Duodenal mucosa (tissue), 2 donors: ENCODE results near the gene TMEM100.

Source experiments
- H3K27ac ChIP-seq: one replicate; pipeline ENCODE4 v1.7.0; 2013; ENCODE audit warnings: low read depth, low read length
- H3K27me3 ChIP-seq, 2 donors: one replicate each; pipeline ENCODE4 v1.7.0; 2013; ENCODE audit warnings: low read length in 2 of 2, control low read depth in 1 of 2; ENCODE audit not compliant: insufficient read depth in 2 of 2, control insufficient read depth in 1 of 2
- H3K36me3 ChIP-seq, 2 donors: one replicate each; pipeline ENCODE4 v1.7.0; 2013; ENCODE audit warnings: low read length in 2 of 2, control low read depth in 1 of 2; ENCODE audit not compliant: insufficient read depth in 2 of 2, control insufficient read depth in 1 of 2
- H3K4me1 ChIP-seq, 2 donors: one replicate each; pipeline ENCODE4 v1.7.0; 2013; ENCODE audit warnings: low read length in 2 of 2, control low read depth in 1 of 2; ENCODE audit not compliant: insufficient read depth in 2 of 2, control insufficient read depth in 1 of 2
- H3K4me3 ChIP-seq, 2 donors: one replicate each; pipeline ENCODE4 v1.7.0; 2013; ENCODE audit warnings: low read length in 2 of 2, low read depth in 1 of 2
- H3K9ac ChIP-seq, 2 donors: one replicate each; pipeline ENCODE4 v1.7.0; 2013; ENCODE audit warnings: low read length in 2 of 2, low read depth in 1 of 2
- H3K9me3 ChIP-seq, 2 donors: one replicate each; pipeline ENCODE4 v1.7.0; 2013; ENCODE audit warnings: low read length in 2 of 2, control low read depth in 1 of 2; ENCODE audit not compliant: control insufficient read depth in 1 of 2

TMEM100 gene

GRCh38 chr17:55722016-55722736 lies 488 bp downstream of the TMEM100 start:
- H3K9me3 ChIP-seq = no peaks in the 10 kb centered on the region
- H3K9ac ChIP-seq = peak overlapping the region; percentile 3 to 7
- peaks cover 8 to 18% of the 10 kb centered on the region in 2 donors for H3K27me3 ChIP-seq
- peak overlapping the region; percentile 38 to 48 for H3K4me3 ChIP-seq
- H3K4me1 ChIP-seq = no peaks in the 10 kb centered on the region
- H3K27ac ChIP-seq = no peak overlapping the region
- no peaks in the 10 kb centered on the region for H3K36me3 ChIP-seq

GRCh38 chr17:55720919-55721836 lies 1.5 kb downstream of the TMEM100 start:
- H3K4me1 ChIP-seq = no peaks in the 10 kb centered on the region
- no peak overlapping the region for H3K27ac ChIP-seq
- peaks cover 8 to 18% of the 10 kb centered on the region in 2 donors for H3K27me3 ChIP-seq
- no peak overlapping the region for H3K9ac ChIP-seq
- H3K4me3 ChIP-seq = peak overlapping the region in 1 of 2 donors; percentile 38
- H3K36me3 ChIP-seq = no peaks in the 10 kb centered on the region
- no peaks in the 10 kb centered on the region for H3K9me3 ChIP-seq

GRCh38 chr17:55717898-55718735 lies 4.5 kb downstream of the TMEM100 start:
- Histone ChIP-seq H3K27me3 (peaks cover 8 to 9% of the 10 kb centered on the region in 2 donors), H3K4me3 (no peak overlapping the region), H3K9ac (no peak overlapping the region), H3K27ac (no peak overlapping the region), H3K4me1 (no peaks in the 10 kb centered on the region), H3K9me3 (no peaks in the 10 kb centered on the region), H3K36me3 (no peaks in the 10 kb centered on the region)

- H3K4me1 ChIP-seq = no peaks in the 10 kb centered on the region
- H3K27me3 ChIP-seq = peaks cover 3 to 4% of the 10 kb centered on the region in 2 donors
- no peak overlapping the region for H3K4me3 ChIP-seq
- no peak overlapping the region for H3K9ac ChIP-seq
- no peaks in the 10 kb centered on the region for H3K9me3 ChIP-seq
- no peaks in the 10 kb centered on the region for H3K36me3 ChIP-seq
- no peak overlapping the region for H3K27ac ChIP-seq
Measured at GRCh38 chr17:55717432-55717831, 5.2 kb downstream of the TMEM100 start.

- H3K27me3 ChIP-seq = no peaks in the 10 kb centered on the region
- H3K4me1 ChIP-seq = no peaks in the 10 kb centered on the region
- no peaks in the 10 kb centered on the region for H3K36me3 ChIP-seq
- H3K27ac ChIP-seq = no peak overlapping the region
- H3K9ac ChIP-seq = no peak overlapping the region
- H3K4me3 ChIP-seq = no peak overlapping the region
- no peaks in the 10 kb centered on the region for H3K9me3 ChIP-seq
Measured at GRCh38 chr17:55710829-55711496, 11.7 kb downstream of the TMEM100 start.

GRCh38 chr17:55710410-55710809 lies 12.3 kb downstream of the TMEM100 start:
- Histone ChIP-seq H3K36me3 (no peaks in the 10 kb centered on the region), H3K4me1 (no peaks in the 10 kb centered on the region), H3K9ac (no peak overlapping the region), H3K9me3 (no peaks in the 10 kb centered on the region), H3K4me3 (no peak overlapping the region), H3K27ac (no peak overlapping the region), H3K27me3 (no peaks in the 10 kb centered on the region)

- Histone ChIP-seq H3K27me3 (no peaks in the 10 kb centered on the region), H3K9me3 (no peaks in the 10 kb centered on the region), H3K36me3 (no peaks in the 10 kb centered on the region), H3K4me1 (no peaks in the 10 kb centered on the region), H3K4me3 (no peak overlapping the region), H3K9ac (no peak overlapping the region), H3K27ac (no peak overlapping the region)
Measured at GRCh38 chr17:55709984-55710383, 12.7 kb downstream of the TMEM100 start.

- Histone ChIP-seq H3K4me1 (no peaks in the 10 kb centered on the region), H3K9ac (no peak overlapping the region), H3K27me3 (no peaks in the 10 kb centered on the region), H3K36me3 (no peaks in the 10 kb centered on the region), H3K4me3 (no peak overlapping the region), H3K27ac (no peak overlapping the region), H3K9me3 (no peaks in the 10 kb centered on the region)
Measured at GRCh38 chr17:55709440-55709839, 13.2 kb downstream of the TMEM100 start.

GRCh38 chr17:55708175-55708974 lies 14.3 kb downstream of the TMEM100 start:
- no peak overlapping the region for H3K27ac ChIP-seq
- H3K4me3 ChIP-seq = no peak overlapping the region
- no peaks in the 10 kb centered on the region for H3K4me1 ChIP-seq

More at GRCh38 chr17:55708175-55708974, 14.3 kb downstream of the TMEM100 start:
- H3K9ac ChIP-seq = no peak overlapping the region
- no peaks in the 10 kb centered on the region for H3K9me3 ChIP-seq
- no peaks in the 10 kb centered on the region for H3K36me3 ChIP-seq
- no peaks in the 10 kb centered on the region for H3K27me3 ChIP-seq
